ENCODE measurements around the gene PRPSAP1. TPM values are rescaled to one million over a fixed set of nuclear protein-coding genes. Genes with fewer than 3 reads are reported as not detected.

The PRPSAP1 gene
- total RNA-seq, 1 experiment from 2014 or later: 42.6 TPM

GRCh38 chr17:76386966-76387765 is 33.5 kb upstream of the PRPSAP1 start:
- H3K36me3 Mint-ChIP-seq (ENCODE audit: insufficient read depth, unreplicated experiment): peaks cover 40% of the 10 kb centered on the region
- CTCF ChIA-PET: interaction anchor here (0.9 to 2.6 kb wide), 4 partner anchors 11 to 17 kb away, joined by 3 to 7 read pairs (median 3); no protein-coding TSS in a partner anchor
- no TSS peak for BruUV-seq (replicated peaks)
- intact Hi-C loops (cut with micrococcal nuclease; ENCODE audit: unreplicated experiment): no loop called here
- no peak for DNase-seq
- H3K27ac Mint-ChIP-seq (ENCODE audit: unreplicated experiment): no peak overlapping the region
- H3K4me1 Mint-ChIP-seq (ENCODE audit: low read depth, unreplicated experiment): no peaks in the 10 kb centered on the region
- no peaks in the 10 kb centered on the region for H3K9me3 Mint-ChIP-seq (ENCODE audit: low read depth, unreplicated experiment)
- no peak overlapping the region for H3K4me3 Mint-ChIP-seq (ENCODE audit: low read depth, unreplicated experiment)
- no peak for TF ChIP-seq CTCF (IDR thresholded peaks at IDR 0.05; ENCODE audit: unreplicated experiment)
- H3K27me3 Mint-ChIP-seq (ENCODE audit: unreplicated experiment): peaks cover 10% of the 10 kb centered on the region

- Mint-ChIP-seq H3K9me3 (ENCODE audit: low read depth, unreplicated experiment) (no peaks in the 10 kb centered on the region), H3K27ac (ENCODE audit: unreplicated experiment) (no peak overlapping the region), H3K36me3 (ENCODE audit: insufficient read depth, unreplicated experiment) (peaks cover 34% of the 10 kb centered on the region), H3K4me1 (ENCODE audit: low read depth, unreplicated experiment) (no peaks in the 10 kb centered on the region), H3K27me3 (ENCODE audit: unreplicated experiment) (peaks cover 10% of the 10 kb centered on the region), H3K4me3 (ENCODE audit: low read depth, unreplicated experiment) (peak overlapping the region; percentile 71)
- peak; percentile 89 for DNase-seq
- TF ChIP-seq CTCF (IDR thresholded peaks at IDR 0.05; ENCODE audit: unreplicated experiment): peak; percentile 91
- intact Hi-C loops (cut with micrococcal nuclease; ENCODE audit: unreplicated experiment): no loop called here
- BruUV-seq (replicated peaks): no TSS peak
- CTCF ChIA-PET: interaction anchor here (0.8 to 2.6 kb wide), 7 partner anchors 12 to 72 kb away, joined by 3 to 11 read pairs (median 5); partner anchors contain the start of gene PRPSAP1
Measured at GRCh38 chr17:76385892-76386786, 32.4 kb upstream of the PRPSAP1 start.

GRCh38 chr17:76384987-76385891 is 31.5 kb upstream of the PRPSAP1 start:
- Mint-ChIP-seq H3K9me3 (ENCODE audit: low read depth, unreplicated experiment) (no peaks in the 10 kb centered on the region), H3K36me3 (ENCODE audit: insufficient read depth, unreplicated experiment) (peaks cover 31% of the 10 kb centered on the region), H3K27me3 (ENCODE audit: unreplicated experiment) (peaks cover 10% of the 10 kb centered on the region), H3K27ac (ENCODE audit: unreplicated experiment) (no peak overlapping the region), H3K4me1 (ENCODE audit: low read depth, unreplicated experiment) (no peaks in the 10 kb centered on the region), H3K4me3 (ENCODE audit: low read depth, unreplicated experiment) (peak overlapping the region; percentile 71)
- BruUV-seq (replicated peaks): no TSS peak
- no peak for TF ChIP-seq CTCF (IDR thresholded peaks at IDR 0.05; ENCODE audit: unreplicated experiment)
- CTCF ChIA-PET: interaction anchor here (0.8 to 2.6 kb wide), 6 partner anchors 13 to 73 kb away, joined by 4 to 11 read pairs (median 6); partner anchors contain the start of gene PRPSAP1
- DNase-seq: peak; percentile 30
- intact Hi-C loops (cut with micrococcal nuclease; ENCODE audit: unreplicated experiment): no loop called here
